WTC11 (cell line): ENCODE data around the gene CMKLR1. TPM values are rescaled to one million over a fixed set of nuclear protein-coding genes. Genes with fewer than 3 reads are reported as not detected.

Experiments used
- ATAC-seq: fragments of 200-7000 bp; cut with Tn5 transposase; 2 replicates; pipeline ENCODE4 v1.10.0; 2021; ENCODE audit warnings: mild to moderate bottlenecking, moderate library complexity
- CTCF ChIA-PET: fragments of 300-600 bp; sonication (Branson Sonifier 250); formaldehyde crosslinking; loops from one replicate; lab custom pipeline; 2021; ENCODE audit warnings: antibody characterized with exemption; lab: Charles Lee
- POLR2A ChIA-PET: fragments of 350-600 bp; sonication (Branson Sonifier 250); formaldehyde crosslinking; loops from one replicate; lab custom pipeline; 2021; ENCODE audit warnings: antibody characterized with exemption; lab: Charles Lee
- DNase-seq: peaks from one replicate; pipeline ENCODE4 v3.0.0; 2021; ENCODE audit warnings: low spot score
- H3K27ac Mint-ChIP-seq: 2 replicates; pipeline ENCODE4 v1.8.0; 2021; ENCODE audit warnings: mixed read lengths
- H3K27me3 Mint-ChIP-seq: 2 replicates; pipeline ENCODE4 v1.8.0; 2021; ENCODE audit warnings: low read depth, mild to moderate bottlenecking, moderate library complexity, mixed read lengths
- H3K36me3 Mint-ChIP-seq: 2 replicates; pipeline ENCODE4 v1.8.0; 2021; ENCODE audit warnings: mixed read lengths
- H3K4me1 Mint-ChIP-seq: 2 replicates; pipeline ENCODE4 v1.8.0; 2022; ENCODE audit warnings: mixed read lengths
- H3K4me3 Mint-ChIP-seq: 2 replicates; pipeline ENCODE4 v1.8.0; 2021; ENCODE audit warnings: mild to moderate bottlenecking, moderate library complexity, mixed read lengths
- H3K9me3 Mint-ChIP-seq: 2 replicates; pipeline ENCODE4 v1.8.0; 2021; ENCODE audit warnings: mixed read lengths
- EMX1 ChIP-seq: fragments of 250-450 bp; sonication (Bioruptor Pico); IDR thresholded peaks from 2 replicates; pipeline ENCODE4 v1.8.0; 2021; ENCODE audit warnings: mild to moderate bottlenecking
- ESRRA ChIP-seq: sonication (generic); formaldehyde crosslinking; IDR thresholded peaks from 2 replicates; pipeline ENCODE4 v1.8.1; 2022; ENCODE audit warnings: mild to moderate bottlenecking, missing genetic modification reagents, borderline replicate concordance
- GTF2I ChIP-seq: fragments of 250-450 bp; sonication (Bioruptor Pico); conservative IDR thresholded peaks from 2 replicates; pipeline ENCODE4 v1.4.0; 2021; ENCODE audit warnings: mild to moderate bottlenecking
- MXD4 ChIP-seq: fragments of 250-450 bp; sonication (Bioruptor Pico); IDR thresholded peaks from 2 replicates; pipeline ENCODE4 v1.8.0; 2021; ENCODE audit warnings: mild to moderate bottlenecking, moderate library complexity, borderline replicate concordance
- NR2C2 ChIP-seq: sonication (generic); formaldehyde crosslinking; IDR thresholded peaks from 2 replicates; pipeline ENCODE4 v1.8.0; 2022; ENCODE audit warnings: mild to moderate bottlenecking, missing genetic modification reagents
- PRRX2 ChIP-seq: fragments of 250-450 bp; sonication (Bioruptor Pico); IDR thresholded peaks from 2 replicates; pipeline ENCODE4 v1.8.0; 2021; ENCODE audit warnings: mild to moderate bottlenecking
- SP1 ChIP-seq: sonication (generic); formaldehyde crosslinking; conservative IDR thresholded peaks from 2 replicates; pipeline ENCODE4 v1.8.1; 2022; ENCODE audit warnings: missing genetic modification reagents
- TCF7 ChIP-seq: sonication (generic); formaldehyde crosslinking; IDR thresholded peaks from 2 replicates; pipeline ENCODE4 v1.8.0; 2022; ENCODE audit warnings: mild to moderate bottlenecking, low read depth, missing genetic modification reagents, moderate library complexity
- ZBTB21 ChIP-seq: sonication (generic); formaldehyde crosslinking; IDR thresholded peaks from 2 replicates; pipeline ENCODE4 v1.8.1; 2023; ENCODE audit warnings: mild to moderate bottlenecking, missing genetic modification reagents, borderline replicate concordance
- ZNF138 ChIP-seq: sonication (generic); formaldehyde crosslinking; conservative IDR thresholded peaks from 2 replicates; pipeline ENCODE4 v1.8.1; 2022; ENCODE audit warnings: mild to moderate bottlenecking, moderate library complexity, missing genetic modification reagents
- ZNF416 ChIP-seq: fragments of 250-450 bp; sonication (Bioruptor Pico); IDR thresholded peaks from 2 replicates; pipeline ENCODE4 v1.9.0; 2021; ENCODE audit warnings: mild to moderate bottlenecking, inconsistent platforms
- total RNA-seq: library from RNA; stranded (reverse); gene quantifications from 3 replicates; pipeline ENCODE4 v1.2.3, GENCODE V29; 2021
- TF ChIP-seq, protein P1 (sequence below): fragments of 250-450 bp; sonication (Bioruptor Pico); IDR thresholded peaks from 2 replicates; pipeline ENCODE4 v2.1.2; 2022; ENCODE audit warnings: mild to moderate bottlenecking, moderate library complexity
- TF ChIP-seq, protein P2 (sequence below): sonication (generic); formaldehyde crosslinking; IDR thresholded peaks from 2 replicates; pipeline ENCODE4 v1.8.0; 2023; ENCODE audit warnings: missing genetic modification reagents, mild to moderate bottlenecking, borderline replicate concordance
- TF ChIP-seq, protein P3 (sequence below): sonication (generic); formaldehyde crosslinking; conservative IDR thresholded peaks from 2 replicates; pipeline ENCODE4 v1.8.1; 2022; ENCODE audit warnings: mild to moderate bottlenecking, missing genetic modification reagents
- TF ChIP-seq, protein P4 (sequence below): sonication (generic); formaldehyde crosslinking; IDR thresholded peaks from 2 replicates; pipeline ENCODE4 v1.8.0; 2022; ENCODE audit warnings: mild to moderate bottlenecking, missing genetic modification reagents
- TF ChIP-seq, protein P5 (sequence below): sonication (generic); formaldehyde crosslinking; IDR thresholded peaks from 2 replicates; pipeline ENCODE4 v1.8.1; 2022; ENCODE audit warnings: low read depth, missing genetic modification reagents, borderline replicate concordance
- TF ChIP-seq, protein P6 (sequence below): fragments of 250-450 bp; sonication (Bioruptor Pico); conservative IDR thresholded peaks from 2 replicates; pipeline ENCODE4 v1.9.0; 2021; ENCODE audit warnings: mild to moderate bottlenecking

Gene CMKLR1
- total RNA-seq, 1 experiment from 2014 or later: 1.6 TPM

DNA sequence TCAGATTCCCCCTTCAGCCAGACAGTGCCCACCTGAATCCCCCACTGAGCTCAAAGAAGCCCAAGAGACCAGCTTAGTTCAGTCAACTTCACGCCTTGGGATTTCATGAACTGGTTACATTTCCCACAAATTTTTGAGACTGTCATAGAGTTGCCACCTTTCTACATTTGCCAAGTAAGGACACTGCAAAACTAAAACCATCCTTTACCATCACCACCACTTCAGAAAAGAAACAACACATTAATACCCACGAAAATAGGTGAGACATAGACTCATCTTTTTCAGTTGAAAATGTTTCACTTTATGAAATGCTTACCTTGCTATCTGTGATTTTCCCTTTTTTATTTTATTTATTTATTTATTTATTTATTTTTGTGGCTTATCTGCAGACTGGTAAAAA is 16.1 kb downstream of the CMKLR1 start:
- DNase-seq: no peak
- no peaks in the 10 kb centered on the region; the same call in 1 of the 2 replicates for H3K27me3 Mint-ChIP-seq
- CTCF ChIA-PET: no interaction called here
- no peak overlapping the region for H3K27ac Mint-ChIP-seq
- no peak overlapping the region for H3K4me3 Mint-ChIP-seq
- peaks cover 2% of the 10 kb centered on the region; the same call in 1 of the 2 replicates for H3K9me3 Mint-ChIP-seq
- POLR2A ChIA-PET: no interaction called here
- no peak for TF ChIP-seq ESRRA
- no peak for TF ChIP-seq ZNF416
- TF ChIP-seq, protein P1, sequence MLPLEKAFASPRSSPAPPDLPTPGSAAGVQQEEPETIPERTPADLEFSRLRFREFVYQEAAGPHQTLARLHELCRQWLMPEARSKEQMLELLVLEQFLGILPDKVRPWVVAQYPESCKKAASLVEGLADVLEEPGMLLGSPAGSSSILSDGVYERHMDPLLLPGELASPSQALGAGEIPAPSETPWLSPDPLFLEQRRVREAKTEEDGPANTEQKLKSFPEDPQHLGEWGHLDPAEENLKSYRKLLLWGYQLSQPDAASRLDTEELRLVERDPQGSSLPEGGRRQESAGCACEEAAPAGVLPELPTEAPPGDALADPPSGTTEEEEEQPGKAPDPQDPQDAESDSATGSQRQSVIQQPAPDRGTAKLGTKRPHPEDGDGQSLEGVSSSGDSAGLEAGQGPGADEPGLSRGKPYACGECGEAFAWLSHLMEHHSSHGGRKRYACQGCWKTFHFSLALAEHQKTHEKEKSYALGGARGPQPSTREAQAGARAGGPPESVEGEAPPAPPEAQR (CRISPR knock-in tag): no peak
- TF ChIP-seq ZNF138 (CRISPR knock-in tag): no peak
- no peak for TF ChIP-seq NR2C2 (CRISPR knock-in tag)
- no peak for TF ChIP-seq PRRX2 (CRISPR knock-in tag)
- TF ChIP-seq, protein P2, sequence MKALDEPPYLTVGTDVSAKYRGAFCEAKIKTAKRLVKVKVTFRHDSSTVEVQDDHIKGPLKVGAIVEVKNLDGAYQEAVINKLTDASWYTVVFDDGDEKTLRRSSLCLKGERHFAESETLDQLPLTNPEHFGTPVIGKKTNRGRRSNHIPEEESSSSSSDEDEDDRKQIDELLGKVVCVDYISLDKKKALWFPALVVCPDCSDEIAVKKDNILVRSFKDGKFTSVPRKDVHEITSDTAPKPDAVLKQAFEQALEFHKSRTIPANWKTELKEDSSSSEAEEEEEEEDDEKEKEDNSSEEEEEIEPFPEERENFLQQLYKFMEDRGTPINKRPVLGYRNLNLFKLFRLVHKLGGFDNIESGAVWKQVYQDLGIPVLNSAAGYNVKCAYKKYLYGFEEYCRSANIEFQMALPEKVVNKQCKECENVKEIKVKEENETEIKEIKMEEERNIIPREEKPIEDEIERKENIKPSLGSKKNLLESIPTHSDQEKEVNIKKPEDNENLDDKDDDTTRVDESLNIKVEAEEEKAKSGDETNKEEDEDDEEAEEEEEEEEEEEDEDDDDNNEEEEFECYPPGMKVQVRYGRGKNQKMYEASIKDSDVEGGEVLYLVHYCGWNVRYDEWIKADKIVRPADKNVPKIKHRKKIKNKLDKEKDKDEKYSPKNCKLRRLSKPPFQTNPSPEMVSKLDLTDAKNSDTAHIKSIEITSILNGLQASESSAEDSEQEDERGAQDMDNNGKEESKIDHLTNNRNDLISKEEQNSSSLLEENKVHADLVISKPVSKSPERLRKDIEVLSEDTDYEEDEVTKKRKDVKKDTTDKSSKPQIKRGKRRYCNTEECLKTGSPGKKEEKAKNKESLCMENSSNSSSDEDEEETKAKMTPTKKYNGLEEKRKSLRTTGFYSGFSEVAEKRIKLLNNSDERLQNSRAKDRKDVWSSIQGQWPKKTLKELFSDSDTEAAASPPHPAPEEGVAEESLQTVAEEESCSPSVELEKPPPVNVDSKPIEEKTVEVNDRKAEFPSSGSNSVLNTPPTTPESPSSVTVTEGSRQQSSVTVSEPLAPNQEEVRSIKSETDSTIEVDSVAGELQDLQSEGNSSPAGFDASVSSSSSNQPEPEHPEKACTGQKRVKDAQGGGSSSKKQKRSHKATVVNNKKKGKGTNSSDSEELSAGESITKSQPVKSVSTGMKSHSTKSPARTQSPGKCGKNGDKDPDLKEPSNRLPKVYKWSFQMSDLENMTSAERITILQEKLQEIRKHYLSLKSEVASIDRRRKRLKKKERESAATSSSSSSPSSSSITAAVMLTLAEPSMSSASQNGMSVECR: no peak
- peaks cover 29% of the 10 kb centered on the region for H3K4me1 Mint-ChIP-seq
- H3K36me3 Mint-ChIP-seq: no peaks in the 10 kb centered on the region
- ATAC-seq: no peak

DNA sequence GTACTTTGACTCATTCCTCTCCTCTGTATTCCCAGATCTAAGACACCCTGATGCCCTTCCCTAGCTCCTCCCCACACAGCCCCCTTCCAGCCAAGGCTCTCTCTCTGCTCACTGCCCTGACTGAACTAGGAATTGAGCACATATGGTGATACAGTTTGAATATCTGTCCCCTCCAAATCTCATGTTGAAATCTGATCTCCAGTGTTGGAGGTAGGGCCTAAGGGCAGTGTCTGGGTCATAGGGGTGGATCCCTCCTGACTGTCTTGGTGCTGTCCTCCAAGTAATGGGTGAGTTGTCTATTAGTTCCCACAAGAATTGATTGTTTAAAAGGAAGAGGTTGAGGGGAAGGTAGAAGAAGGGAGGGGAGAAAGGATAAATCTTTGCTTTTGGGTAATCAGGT is 17.4 kb downstream of the CMKLR1 start:
- H3K36me3 Mint-ChIP-seq: no peaks in the 10 kb centered on the region
- no peak overlapping the region for H3K4me3 Mint-ChIP-seq
- H3K4me1 Mint-ChIP-seq: peaks cover 39% of the 10 kb centered on the region
- POLR2A ChIA-PET: no interaction called here
- no peaks in the 10 kb centered on the region for H3K27me3 Mint-ChIP-seq
- CTCF ChIA-PET: interaction anchor here (0.6 to 1.5 kb wide), 2 partner anchors 86 to 259 kb away, joined by 3 read pairs; no protein-coding TSS in a partner anchor
- H3K27ac Mint-ChIP-seq: peak overlapping the region; percentile 5; the same call in 1 of the 2 replicates
- H3K9me3 Mint-ChIP-seq: peaks cover 6% of the 10 kb centered on the region
- ATAC-seq (peak; percentile 49), DNase-seq (no peak)
- TF ChIP-seq, protein P3, sequence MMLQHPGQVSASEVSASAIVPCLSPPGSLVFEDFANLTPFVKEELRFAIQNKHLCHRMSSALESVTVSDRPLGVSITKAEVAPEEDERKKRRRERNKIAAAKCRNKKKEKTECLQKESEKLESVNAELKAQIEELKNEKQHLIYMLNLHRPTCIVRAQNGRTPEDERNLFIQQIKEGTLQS (CRISPR knock-in tag): no peak
- TF ChIP-seq, protein P4, sequence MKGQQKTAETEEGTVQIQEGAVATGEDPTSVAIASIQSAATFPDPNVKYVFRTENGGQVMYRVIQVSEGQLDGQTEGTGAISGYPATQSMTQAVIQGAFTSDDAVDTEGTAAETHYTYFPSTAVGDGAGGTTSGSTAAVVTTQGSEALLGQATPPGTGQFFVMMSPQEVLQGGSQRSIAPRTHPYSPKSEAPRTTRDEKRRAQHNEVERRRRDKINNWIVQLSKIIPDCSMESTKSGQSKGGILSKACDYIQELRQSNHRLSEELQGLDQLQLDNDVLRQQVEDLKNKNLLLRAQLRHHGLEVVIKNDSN (CRISPR knock-in tag): no peak
- TF ChIP-seq, protein P2: no peak
- no peak for TF ChIP-seq MXD4 (CRISPR knock-in tag)
- TF ChIP-seq, protein P5, sequence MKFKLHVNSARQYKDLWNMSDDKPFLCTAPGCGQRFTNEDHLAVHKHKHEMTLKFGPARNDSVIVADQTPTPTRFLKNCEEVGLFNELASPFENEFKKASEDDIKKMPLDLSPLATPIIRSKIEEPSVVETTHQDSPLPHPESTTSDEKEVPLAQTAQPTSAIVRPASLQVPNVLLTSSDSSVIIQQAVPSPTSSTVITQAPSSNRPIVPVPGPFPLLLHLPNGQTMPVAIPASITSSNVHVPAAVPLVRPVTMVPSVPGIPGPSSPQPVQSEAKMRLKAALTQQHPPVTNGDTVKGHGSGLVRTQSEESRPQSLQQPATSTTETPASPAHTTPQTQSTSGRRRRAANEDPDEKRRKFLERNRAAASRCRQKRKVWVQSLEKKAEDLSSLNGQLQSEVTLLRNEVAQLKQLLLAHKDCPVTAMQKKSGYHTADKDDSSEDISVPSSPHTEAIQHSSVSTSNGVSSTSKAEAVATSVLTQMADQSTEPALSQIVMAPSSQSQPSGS (CRISPR knock-in tag): no peak
- TF ChIP-seq ZBTB21: no peak
- TF ChIP-seq ZNF416: no peak
- no peak for TF ChIP-seq SP1
- TF ChIP-seq GTF2I: no peak
- TF ChIP-seq, protein P6, sequence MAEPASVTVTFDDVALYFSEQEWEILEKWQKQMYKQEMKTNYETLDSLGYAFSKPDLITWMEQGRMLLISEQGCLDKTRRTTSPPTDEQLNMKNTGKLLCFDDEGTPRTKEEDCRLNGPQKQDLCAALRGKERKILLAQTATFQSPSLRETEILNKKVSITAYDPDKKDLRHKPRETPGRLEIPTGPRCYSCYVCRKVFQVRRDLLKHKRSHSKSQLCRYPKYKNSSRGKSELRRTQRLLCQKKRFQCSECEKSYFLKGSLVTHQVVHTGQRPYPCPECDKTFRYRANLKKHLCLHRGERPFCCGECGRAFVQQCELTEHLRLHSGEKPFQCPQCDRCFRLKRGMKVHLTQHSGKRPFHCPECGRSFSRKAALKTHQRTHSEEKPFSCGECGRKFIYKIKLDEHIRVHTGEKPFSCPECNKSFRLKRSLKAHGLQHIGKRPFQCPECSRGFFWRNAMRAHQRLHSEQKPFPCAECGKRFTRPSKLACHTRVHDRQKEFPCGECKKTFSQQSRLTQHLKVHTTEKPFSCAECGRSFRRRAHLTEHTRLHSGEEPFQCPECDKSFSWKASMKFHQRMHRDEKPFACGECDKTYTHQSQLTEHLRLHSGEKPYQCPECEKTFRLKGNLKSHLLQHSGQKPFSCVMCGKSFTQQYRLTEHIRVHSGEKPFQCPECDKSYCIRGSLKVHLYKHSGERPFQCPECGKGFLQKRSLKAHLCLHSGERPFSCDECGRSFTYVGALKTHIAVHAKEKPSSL: no peak
- TF ChIP-seq EMX1 (CRISPR knock-in tag): no peak
- TF ChIP-seq TCF7 (CRISPR knock-in tag): no peak
